ENCODE data around the gene PRDM15. TPM values are rescaled to one million over a fixed set of nuclear protein-coding genes. Genes with fewer than 3 reads are reported as not detected.

PRDM15 gene
- total RNA-seq, 2 experiments from 2014 or later: 19.7 to 30.2 TPM

GRCh38 chr21:41847066-41847804 is 31.9 kb downstream of the PRDM15 start:
- Histone ChIP-seq H4K20me1 (ENCODE audit: insufficient read depth, low read length) (no peaks in the 10 kb centered on the region), H3K9me3 (ENCODE audit: low read length) (no peaks in the 10 kb centered on the region), H3K4me3 (ENCODE audit: low read depth, low read length, poor library complexity, severe bottlenecking) (no peak overlapping the region), H3K36me3 (ENCODE audit: insufficient read depth, low read length) (peaks cover 64% of the 10 kb centered on the region), H3K4me1 (ENCODE audit: insufficient read depth, low read length, poor library complexity, severe bottlenecking) (peaks cover 25% of the 10 kb centered on the region), H3K79me2 (ENCODE audit: insufficient read depth, low read depth, low read length) (no peaks in the 10 kb centered on the region), H3K4me2 (ENCODE audit: low read length) (no peak overlapping the region), H3K9me2 (ENCODE audit: insufficient read depth, low read length) (no peaks in the 10 kb centered on the region), H2AFZ (ENCODE audit: low read length) (no peak overlapping the region), H3K27ac (ENCODE audit: low read depth, low read length, poor library complexity, severe bottlenecking) (no peak overlapping the region)
- DNase-seq (ENCODE audit: low spot score): no peak
- CTCF ChIA-PET (ENCODE audit: unreplicated experiment): no interaction called here
- intact Hi-C loops (cut with micrococcal nuclease; ENCODE audit: unreplicated experiment): no loop called here
- TF ChIP-seq EZH2phosphoT487 (IDR thresholded peaks at IDR 0.05; ENCODE audit: borderline replicate concordance, low read depth, low read length): no peak
- TF ChIP-seq, protein P1, sequence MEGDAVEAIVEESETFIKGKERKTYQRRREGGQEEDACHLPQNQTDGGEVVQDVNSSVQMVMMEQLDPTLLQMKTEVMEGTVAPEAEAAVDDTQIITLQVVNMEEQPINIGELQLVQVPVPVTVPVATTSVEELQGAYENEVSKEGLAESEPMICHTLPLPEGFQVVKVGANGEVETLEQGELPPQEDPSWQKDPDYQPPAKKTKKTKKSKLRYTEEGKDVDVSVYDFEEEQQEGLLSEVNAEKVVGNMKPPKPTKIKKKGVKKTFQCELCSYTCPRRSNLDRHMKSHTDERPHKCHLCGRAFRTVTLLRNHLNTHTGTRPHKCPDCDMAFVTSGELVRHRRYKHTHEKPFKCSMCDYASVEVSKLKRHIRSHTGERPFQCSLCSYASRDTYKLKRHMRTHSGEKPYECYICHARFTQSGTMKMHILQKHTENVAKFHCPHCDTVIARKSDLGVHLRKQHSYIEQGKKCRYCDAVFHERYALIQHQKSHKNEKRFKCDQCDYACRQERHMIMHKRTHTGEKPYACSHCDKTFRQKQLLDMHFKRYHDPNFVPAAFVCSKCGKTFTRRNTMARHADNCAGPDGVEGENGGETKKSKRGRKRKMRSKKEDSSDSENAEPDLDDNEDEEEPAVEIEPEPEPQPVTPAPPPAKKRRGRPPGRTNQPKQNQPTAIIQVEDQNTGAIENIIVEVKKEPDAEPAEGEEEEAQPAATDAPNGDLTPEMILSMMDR (conservative IDR thresholded peaks at IDR 0.05; ENCODE audit: low read length): no peak
- no TSS peak for BruUV-seq (replicated peaks)
- POLR2A ChIA-PET: no interaction called here

DNA sequence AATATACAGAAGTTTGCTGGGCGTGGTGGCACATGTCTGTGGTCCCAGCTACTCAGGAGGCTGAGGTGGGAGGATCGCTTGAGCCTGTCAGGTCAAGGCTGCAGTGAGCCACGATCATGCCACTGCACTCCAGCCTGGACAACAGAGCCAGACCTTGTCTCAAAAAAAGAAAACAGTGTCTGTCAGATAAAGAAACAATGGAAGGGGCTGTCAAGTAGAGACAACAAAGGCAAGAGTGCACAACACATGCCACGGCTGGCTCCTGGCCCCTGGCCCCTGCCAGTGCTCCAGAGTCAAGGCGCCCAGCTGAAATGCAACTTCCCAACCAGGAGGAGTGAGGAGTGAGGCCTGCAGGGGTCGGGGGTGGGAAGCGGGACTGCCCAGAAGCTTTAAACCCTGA is 32.6 kb downstream of the PRDM15 start:
- Histone ChIP-seq H2AFZ (ENCODE audit: low read length) (no peak overlapping the region), H3K27ac (ENCODE audit: low read depth, low read length, poor library complexity, severe bottlenecking) (peak overlapping the region; percentile 33), H3K9me3 (ENCODE audit: low read length) (no peaks in the 10 kb centered on the region), H3K36me3 (ENCODE audit: insufficient read depth, low read length) (peaks cover 64% of the 10 kb centered on the region), H3K4me1 (ENCODE audit: insufficient read depth, low read length, poor library complexity, severe bottlenecking) (peaks cover 25% of the 10 kb centered on the region), H3K79me2 (ENCODE audit: insufficient read depth, low read depth, low read length) (no peaks in the 10 kb centered on the region), H3K4me3 (ENCODE audit: low read depth, low read length, poor library complexity, severe bottlenecking) (no peak overlapping the region), H3K9me2 (ENCODE audit: insufficient read depth, low read length) (no peaks in the 10 kb centered on the region), H4K20me1 (ENCODE audit: insufficient read depth, low read length) (no peaks in the 10 kb centered on the region), H3K4me2 (ENCODE audit: low read length) (no peak overlapping the region)
- no peak for TF ChIP-seq EZH2phosphoT487 (IDR thresholded peaks at IDR 0.05; ENCODE audit: borderline replicate concordance, low read depth, low read length)
- TF ChIP-seq, protein P1 (conservative IDR thresholded peaks at IDR 0.05; ENCODE audit: low read length): no peak
- BruUV-seq (replicated peaks): no TSS peak
- POLR2A ChIA-PET: interaction anchor here (0.7 kb wide), 1 partner anchor 9 kb away, joined by 3 read pairs; no protein-coding TSS in a partner anchor
- intact Hi-C loops (cut with micrococcal nuclease; ENCODE audit: unreplicated experiment): no loop called here
- CTCF ChIA-PET (ENCODE audit: unreplicated experiment): no interaction called here
- no peak for DNase-seq (ENCODE audit: low spot score)

GRCh38 chr21:41846033-41846317 is 33.2 kb downstream of the PRDM15 start:
- Histone ChIP-seq H3K9me2 (ENCODE audit: insufficient read depth, low read length) (no peaks in the 10 kb centered on the region), H3K36me3 (ENCODE audit: insufficient read depth, low read length) (peaks cover 64% of the 10 kb centered on the region), H3K9me3 (ENCODE audit: low read length) (0 out of 2 replicates have a peak, but pooled peaks cover 4% of the 10 kb centered on the region), H2AFZ (ENCODE audit: low read length) (no peak overlapping the region), H3K4me1 (ENCODE audit: insufficient read depth, low read length, poor library complexity, severe bottlenecking) (peaks cover 25% of the 10 kb centered on the region), H3K27ac (ENCODE audit: low read depth, low read length, poor library complexity, severe bottlenecking) (peak overlapping the region; percentile 33), H3K4me2 (ENCODE audit: low read length) (no peak overlapping the region), H3K4me3 (ENCODE audit: low read depth, low read length, poor library complexity, severe bottlenecking) (no peak overlapping the region), H3K79me2 (ENCODE audit: insufficient read depth, low read depth, low read length) (no peaks in the 10 kb centered on the region), H4K20me1 (ENCODE audit: insufficient read depth, low read length) (no peaks in the 10 kb centered on the region)
- TF ChIP-seq, protein P1 (conservative IDR thresholded peaks at IDR 0.05; ENCODE audit: low read length): no peak
- no peak for TF ChIP-seq EZH2phosphoT487 (IDR thresholded peaks at IDR 0.05; ENCODE audit: borderline replicate concordance, low read depth, low read length)
- ChIA-PET POLR2A (interaction anchor here (0.7 kb wide), 1 partner anchor 9 kb away, joined by 3 read pairs; no protein-coding TSS in a partner anchor), CTCF (ENCODE audit: unreplicated experiment) (no interaction called here)
- no TSS peak for BruUV-seq (replicated peaks)
- intact Hi-C loops (cut with micrococcal nuclease; ENCODE audit: unreplicated experiment): no loop called here
- no peak for DNase-seq (ENCODE audit: low spot score)
